ENCODE data around the gene ALDH3B2. TPM values are rescaled to one million over a fixed set of nuclear protein-coding genes. Genes with fewer than 3 reads are reported as not detected.

Gene ALDH3B2
- total RNA-seq, 1 experiment from 2014 or later: not detected

DNA sequence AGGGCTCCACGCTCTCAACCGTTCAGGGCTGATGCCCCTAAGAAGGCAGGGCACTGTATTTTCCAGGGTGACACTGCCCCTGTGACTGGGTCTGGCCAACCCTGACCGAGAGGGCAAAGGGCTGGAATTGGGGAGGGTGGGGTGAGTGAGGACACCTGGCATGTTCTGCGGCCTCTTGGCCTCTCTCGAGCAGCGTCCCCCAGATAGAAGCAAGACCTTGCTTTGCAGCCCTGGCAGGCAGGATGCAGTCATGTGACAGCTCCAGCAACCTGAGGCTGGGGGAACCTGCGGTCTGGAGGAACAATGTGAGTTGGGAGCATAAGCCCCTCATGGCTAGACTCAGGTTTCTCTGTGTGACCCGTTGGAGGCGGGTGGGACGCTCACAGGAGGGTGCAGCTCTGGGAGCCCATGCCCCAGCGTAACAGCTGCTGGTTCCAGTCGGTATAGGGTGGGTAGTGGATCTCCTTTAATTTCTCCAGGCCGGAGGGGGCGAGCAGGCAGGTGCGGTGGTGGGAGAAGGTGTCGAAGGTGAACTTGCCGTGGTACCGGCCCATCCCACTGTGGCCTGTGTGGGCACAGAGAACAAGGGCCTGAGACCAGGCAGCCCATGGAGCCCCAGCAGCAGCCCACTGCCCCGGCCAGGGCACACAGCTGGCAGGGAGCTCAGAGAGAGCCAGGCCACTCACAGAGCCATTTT, 11.4 kb downstream of the ALDH3B2 start:
- H3K4me3 ChIP-seq (replicated peaks in 1 of 2; ENCODE audit: low read depth in 1 of 2, low read length in 2 of 2): no peak overlapping the region
- RAD21 ChIA-PET (ENCODE audit: low non-redundant PET in 1 of 2, low total read pairs in 2 of 2, uncharacterized antibody in 2 of 2, unreplicated experiment in 2 of 2): no interaction called here
- no peaks in the 10 kb centered on the region for H3K9me2 ChIP-seq (ENCODE audit: insufficient read depth)
- H3K9ac ChIP-seq (ENCODE audit: low read length): no peak overlapping the region
- CTCF ChIA-PET: no interaction called here
- no peak for ATAC-seq
- no peaks in the 10 kb centered on the region for H4K20me1 ChIP-seq (ENCODE audit: insufficient read depth)
- DNase-seq (ENCODE audit: low read depth, low spot score): no peak
- no peaks in the 10 kb centered on the region for H3K27me3 ChIP-seq (ENCODE audit: insufficient read depth, low read length)
- H2AFZ ChIP-seq (ENCODE audit: low read depth, low read length, poor library complexity, severe bottlenecking): no peak overlapping the region
- no peaks in the 10 kb centered on the region for H3K9me3 ChIP-seq (ENCODE audit: control insufficient read depth in 1 of 2, insufficient read depth in 1 of 2, low read depth in 1 of 2, low read length in 2 of 2)
- intact Hi-C loops (cut with micrococcal nuclease): no loop called here
- no peak overlapping the region for H3K27ac ChIP-seq (ENCODE audit: low read depth, low read length)
- no peaks in the 10 kb centered on the region for H3K79me2 ChIP-seq (ENCODE audit: insufficient read depth, low read length)
- no peak for TF ChIP-seq MAX (IDR thresholded peaks at IDR 0.05)
- TF ChIP-seq CTCF (IDR thresholded peaks at IDR 0.05 in 2 of 3, conservative IDR thresholded peaks at IDR 0.05 in 1 of 3; ENCODE audit: borderline replicate concordance in 1 of 3, insufficient read depth in 1 of 3, low read depth in 2 of 3, low read length in 2 of 3): no peak
- no peak for TF ChIP-seq YY1 (IDR thresholded peaks at IDR 0.05; ENCODE audit: extremely low read depth, insufficient replicate concordance, low read depth, low read length)
- TF ChIP-seq POLR2AphosphoS5 (IDR thresholded peaks at IDR 0.05; ENCODE audit: low read depth, low read length): no peak
- no peak for TF ChIP-seq EZH2 (IDR thresholded peaks at IDR 0.05)
- no peak for TF ChIP-seq SP1 (IDR thresholded peaks at IDR 0.05; ENCODE audit: low read depth)
- TF ChIP-seq, protein P1, sequence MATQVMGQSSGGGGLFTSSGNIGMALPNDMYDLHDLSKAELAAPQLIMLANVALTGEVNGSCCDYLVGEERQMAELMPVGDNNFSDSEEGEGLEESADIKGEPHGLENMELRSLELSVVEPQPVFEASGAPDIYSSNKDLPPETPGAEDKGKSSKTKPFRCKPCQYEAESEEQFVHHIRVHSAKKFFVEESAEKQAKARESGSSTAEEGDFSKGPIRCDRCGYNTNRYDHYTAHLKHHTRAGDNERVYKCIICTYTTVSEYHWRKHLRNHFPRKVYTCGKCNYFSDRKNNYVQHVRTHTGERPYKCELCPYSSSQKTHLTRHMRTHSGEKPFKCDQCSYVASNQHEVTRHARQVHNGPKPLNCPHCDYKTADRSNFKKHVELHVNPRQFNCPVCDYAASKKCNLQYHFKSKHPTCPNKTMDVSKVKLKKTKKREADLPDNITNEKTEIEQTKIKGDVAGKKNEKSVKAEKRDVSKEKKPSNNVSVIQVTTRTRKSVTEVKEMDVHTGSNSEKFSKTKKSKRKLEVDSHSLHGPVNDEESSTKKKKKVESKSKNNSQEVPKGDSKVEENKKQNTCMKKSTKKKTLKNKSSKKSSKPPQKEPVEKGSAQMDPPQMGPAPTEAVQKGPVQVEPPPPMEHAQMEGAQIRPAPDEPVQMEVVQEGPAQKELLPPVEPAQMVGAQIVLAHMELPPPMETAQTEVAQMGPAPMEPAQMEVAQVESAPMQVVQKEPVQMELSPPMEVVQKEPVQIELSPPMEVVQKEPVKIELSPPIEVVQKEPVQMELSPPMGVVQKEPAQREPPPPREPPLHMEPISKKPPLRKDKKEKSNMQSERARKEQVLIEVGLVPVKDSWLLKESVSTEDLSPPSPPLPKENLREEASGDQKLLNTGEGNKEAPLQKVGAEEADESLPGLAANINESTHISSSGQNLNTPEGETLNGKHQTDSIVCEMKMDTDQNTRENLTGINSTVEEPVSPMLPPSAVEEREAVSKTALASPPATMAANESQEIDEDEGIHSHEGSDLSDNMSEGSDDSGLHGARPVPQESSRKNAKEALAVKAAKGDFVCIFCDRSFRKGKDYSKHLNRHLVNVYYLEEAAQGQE (IDR thresholded peaks at IDR 0.05; ENCODE audit: low read depth): no peak
- TF ChIP-seq SIN3A (IDR thresholded peaks at IDR 0.05; ENCODE audit: low read depth): no peak
- no peak for TF ChIP-seq ZNF274 (IDR thresholded peaks at IDR 0.05; ENCODE audit: low read depth, low read length)
- TF ChIP-seq ATF3 (IDR thresholded peaks at IDR 0.05): no peak
- H3K4me1 ChIP-seq (ENCODE audit: control insufficient read depth in 1 of 2, insufficient read depth in 2 of 2, low read length in 2 of 2): no peaks in the 10 kb centered on the region; a peak in 1 of 4 replicates
- H3K4me2 ChIP-seq (ENCODE audit: low read length): no peak overlapping the region
- no peaks in the 10 kb centered on the region for H3K36me3 ChIP-seq (ENCODE audit: control insufficient read depth in 1 of 2, insufficient read depth in 2 of 2, low read length in 2 of 2)
- BruUV-seq (replicated peaks): no TSS peak
- POLR2A ChIA-PET: no interaction called here

All from HCT116 (cell line).